ENCODE measurements around the gene HSD17B11. TPM values are rescaled to one million over a fixed set of nuclear protein-coding genes. Genes with fewer than 3 reads are reported as not detected.
"Not testable (repeated sequence)": the region's sequence is repeated elsewhere in the genome, so short reads cannot be mapped to it uniquely, and the experiment has no call there.

HSD17B11 gene
- total RNA-seq, 1 donor from 2014 or later: 27.0 TPM

DNA sequence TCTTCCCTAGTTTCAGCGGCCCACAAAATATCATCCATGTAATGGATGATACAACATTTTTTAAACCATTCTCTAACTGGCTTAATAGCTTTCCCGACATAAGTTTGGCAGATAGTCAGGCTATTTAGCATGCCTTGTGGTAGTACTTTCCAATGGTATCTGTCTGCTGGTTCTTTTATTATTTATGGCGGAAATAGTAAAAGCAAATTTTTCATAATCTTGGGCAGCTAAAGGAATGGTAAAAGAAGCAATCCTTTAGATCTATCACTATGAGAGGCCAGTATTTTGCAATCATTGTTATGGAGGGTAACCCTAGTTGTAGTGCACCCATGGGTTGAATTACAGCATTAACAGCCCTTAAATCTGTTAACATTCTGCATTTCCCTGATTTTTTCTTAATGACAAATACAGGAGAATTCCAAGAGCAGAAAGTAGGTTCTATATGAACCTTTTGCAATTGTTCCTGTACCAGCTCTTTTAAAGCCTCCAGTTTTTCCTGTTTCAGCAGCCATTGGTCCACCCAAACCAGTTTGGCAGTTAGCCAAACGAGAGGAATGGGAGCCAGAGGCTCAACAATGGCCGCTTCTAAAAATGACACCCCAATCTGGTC is 14.3 kb upstream of the HSD17B11 start:
- no peak for DNase-seq (ENCODE audit: low spot score)

DNA sequence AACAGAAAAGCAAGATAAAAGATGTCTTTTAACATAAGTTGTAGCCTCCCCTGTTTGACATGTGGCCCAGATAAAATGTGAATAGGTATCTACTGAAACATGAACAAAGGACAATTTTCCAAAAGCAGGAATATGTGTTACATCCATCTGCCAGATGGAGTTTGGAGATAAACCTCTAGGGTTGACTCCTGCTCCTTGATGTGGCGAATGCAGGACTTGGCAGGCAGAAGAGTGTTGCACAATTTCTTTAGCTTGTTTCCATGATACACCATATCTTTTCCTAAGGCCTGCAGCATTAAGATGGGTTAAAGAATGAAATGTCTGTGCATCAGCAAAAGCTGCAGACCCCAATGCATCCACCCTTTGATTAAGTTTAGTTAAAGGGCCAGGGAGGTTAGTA is 12.7 kb upstream of the HSD17B11 start:
- DNase-seq (ENCODE audit: low spot score): not testable (repeated sequence)

DNA sequence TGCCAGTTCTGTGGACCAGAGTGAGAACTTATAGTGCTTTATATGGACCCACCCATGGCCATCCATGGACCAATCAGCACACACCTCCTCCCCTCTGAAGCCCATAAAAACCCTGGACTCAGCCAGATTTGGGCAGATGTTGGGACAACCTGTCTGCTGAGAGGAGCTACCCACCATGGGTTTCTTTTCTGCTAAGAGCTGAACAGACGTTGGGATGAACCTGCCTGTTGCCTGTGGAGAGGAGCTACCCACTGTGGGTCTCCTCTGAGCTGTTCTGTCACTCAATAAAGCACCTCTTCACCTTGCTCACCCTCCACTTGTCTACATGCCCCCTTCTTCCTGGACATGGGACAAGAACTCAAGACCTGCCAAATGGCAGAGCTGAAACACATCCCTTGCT is 9.0 kb upstream of the HSD17B11 start:
- DNase-seq (ENCODE audit: low spot score): no peak

DNA sequence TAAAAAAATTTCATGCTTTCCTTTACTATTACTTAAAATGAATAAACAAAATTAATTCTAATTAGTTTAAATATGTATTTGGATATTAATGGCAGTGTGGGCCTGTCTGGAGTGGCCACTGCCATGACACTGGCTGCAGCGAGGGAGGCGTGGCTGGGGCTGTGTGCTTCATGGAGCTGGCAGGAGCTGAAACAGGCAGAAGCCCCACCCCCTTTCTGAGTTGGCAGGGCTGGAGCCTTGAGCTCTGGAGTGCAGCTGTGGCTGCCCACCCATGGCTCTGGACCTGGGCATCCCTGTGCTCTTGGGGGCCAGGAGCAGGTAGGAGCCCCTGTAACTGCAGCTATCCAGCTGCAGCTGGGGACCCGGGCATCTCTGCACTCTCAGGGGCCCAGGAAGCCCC is 8.2 kb upstream of the HSD17B11 start:
- no peak for DNase-seq (ENCODE audit: low spot score)

DNA sequence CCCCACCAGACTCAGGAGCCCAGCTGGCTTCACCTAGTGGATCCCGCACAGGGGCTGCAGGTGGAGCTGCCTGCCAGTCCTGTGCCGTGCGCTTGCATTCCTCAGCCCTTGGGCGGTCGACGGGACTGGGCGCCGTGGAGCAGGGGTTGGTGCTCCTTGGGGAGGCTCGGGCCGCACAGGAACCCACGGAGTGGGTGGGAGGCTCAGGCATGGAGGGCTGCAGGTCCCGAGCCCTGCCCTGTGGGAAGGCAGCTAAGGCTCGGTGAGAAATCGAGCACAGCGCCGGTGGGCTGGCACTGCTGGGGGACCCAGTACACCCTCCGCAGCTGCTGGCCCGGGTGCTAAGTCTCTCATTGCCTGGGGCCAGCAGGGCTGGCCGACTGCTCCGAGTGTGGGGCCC is 4.9 kb upstream of the HSD17B11 start:
- DNase-seq (ENCODE audit: low spot score): not testable (repeated sequence)

DNA sequence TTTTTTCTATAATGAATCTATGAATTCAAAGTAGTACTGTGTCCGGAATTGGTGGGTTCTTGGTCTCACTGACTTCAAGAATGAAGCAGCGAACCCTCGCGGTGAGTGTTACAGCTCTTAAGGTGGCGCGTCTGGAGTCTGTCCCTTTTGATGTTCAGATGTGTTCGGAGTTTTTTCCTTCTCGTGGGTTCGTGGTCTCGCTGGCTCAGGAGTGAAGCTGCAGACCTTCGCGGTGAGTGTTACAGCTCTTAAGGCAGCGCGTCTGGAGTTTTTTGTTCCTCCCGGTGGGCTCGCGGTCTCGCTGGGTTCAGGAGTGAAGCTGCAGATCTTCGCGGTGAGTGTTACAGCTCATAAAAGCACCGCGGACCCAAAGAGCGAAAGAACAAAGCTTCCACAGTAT is 4.1 kb upstream of the HSD17B11 start:
- DNase-seq (ENCODE audit: low spot score): not testable (repeated sequence)

DNA sequence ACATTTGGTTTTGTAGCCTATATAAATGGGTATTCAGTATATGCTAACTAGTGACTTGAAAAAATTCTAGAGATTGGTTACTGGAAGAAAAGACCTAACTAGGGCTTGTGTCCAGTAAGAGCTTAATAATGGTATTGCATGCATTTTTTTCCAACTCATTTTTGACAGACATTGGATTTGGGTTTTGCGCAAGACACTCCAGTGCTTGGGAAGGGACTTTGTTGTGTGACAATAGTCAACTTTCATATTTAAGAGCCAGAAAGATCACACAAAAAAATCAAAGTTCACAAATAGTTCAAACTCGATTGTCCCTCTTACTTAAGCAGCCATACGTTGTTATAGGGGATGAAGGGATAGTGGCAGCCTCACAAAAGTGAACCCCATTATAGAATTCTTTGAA is 1.2 kb upstream of the HSD17B11 start:
- DNase-seq (ENCODE audit: low spot score): no peak

DNA sequence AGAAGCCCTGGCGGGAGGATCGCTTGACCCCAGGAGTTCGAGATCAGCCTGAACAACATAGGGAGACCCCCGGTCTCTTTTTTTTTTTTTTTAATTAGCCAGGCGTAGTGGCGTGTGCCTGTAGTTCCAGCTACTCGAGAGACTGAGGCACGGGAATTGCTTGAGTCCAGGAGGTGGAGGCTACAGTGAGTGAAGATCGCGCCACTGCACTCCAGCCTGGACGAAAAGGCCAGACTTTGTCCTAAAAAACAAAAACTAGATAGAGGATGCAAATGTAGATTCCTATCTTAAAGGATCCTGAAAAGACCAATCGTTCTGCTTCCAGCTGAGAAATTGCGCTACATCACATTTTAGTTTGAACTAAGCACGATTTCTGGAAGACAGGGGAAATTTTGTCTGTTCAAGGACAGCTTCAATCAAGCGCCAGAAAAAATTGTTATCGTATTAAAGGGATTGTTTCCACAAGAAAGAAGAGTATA is 627 bp upstream of the HSD17B11 start:
- DNase-seq (ENCODE audit: low spot score): no peak

DNA sequence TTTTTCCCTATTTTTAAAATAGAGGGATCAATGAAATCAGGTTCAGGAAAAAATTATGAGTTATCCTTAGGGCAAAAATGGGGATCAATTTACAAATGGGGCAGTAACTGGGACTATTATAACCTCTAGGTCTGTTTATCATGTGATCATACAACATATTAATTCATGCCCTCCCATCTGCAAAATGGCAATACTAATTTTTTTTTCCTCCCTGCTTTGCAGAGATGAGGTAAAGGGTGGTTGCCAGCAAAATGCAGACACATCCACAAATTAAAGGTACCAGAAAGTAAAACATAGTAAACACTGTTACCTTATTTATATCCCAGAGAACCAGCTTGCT is 467 bp downstream of the HSD17B11 start:
- no peak for DNase-seq (ENCODE audit: low spot score)

DNA sequence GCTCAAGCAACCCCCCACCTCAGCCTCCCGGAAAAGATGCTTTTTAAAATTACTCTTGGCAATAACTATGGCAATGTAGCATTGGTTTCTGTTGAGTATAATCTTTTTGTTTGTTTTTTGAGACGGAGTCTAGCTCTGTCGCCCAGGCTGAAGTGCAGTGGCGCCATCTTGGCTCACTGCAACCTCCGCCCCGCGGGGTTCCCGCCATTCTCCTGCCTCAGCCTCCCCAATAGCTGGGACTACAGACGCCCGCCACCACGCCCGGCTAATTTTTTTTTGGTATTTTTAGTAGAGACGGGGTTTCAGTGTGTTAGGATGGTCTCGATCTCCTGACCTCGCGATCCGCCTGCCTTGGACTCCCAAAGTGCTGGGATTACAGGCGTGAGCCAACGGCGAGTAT is 933 bp downstream of the HSD17B11 start:
- DNase-seq (ENCODE audit: low spot score): not testable (repeated sequence)

DNA sequence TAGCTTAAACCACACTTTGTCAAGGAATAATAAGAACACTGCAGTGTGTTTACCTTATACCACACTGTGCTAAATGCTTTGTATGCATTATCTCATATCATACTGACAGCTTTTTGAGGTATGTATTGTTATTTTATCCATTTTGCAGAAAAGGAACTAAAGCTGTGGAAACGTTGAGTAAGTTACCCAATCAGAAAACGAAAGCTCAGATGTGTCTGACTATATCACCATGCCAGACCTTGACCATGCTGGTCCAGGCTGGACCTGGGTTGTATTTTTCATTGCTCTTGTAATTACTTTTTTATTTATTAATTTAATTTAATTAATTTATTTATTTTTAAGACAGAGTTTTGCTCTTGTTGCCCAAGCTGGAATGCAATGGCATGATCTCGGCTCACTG is 2.1 kb downstream of the HSD17B11 start:
- DNase-seq (ENCODE audit: low spot score): no peak

DNA sequence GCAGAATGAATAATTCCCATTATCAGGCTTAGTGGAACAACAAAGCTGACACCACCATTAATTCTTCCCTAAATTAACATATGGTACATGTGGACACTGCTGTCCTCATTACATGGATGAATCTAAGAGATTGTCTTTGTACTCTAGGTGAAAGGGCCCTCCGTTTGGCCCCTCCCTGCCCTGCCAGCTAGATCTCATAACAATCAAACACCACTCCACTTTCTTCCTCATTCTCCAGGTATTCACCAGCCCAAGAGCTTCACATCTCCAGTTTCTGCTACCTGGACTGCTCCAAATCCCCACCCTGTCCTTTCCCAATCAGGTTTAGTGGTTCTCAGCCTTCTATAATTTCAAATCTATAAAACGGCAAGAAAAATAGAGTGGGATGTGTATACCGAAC is 3.8 kb downstream of the HSD17B11 start:
- no peak for DNase-seq (ENCODE audit: low spot score)

DNA sequence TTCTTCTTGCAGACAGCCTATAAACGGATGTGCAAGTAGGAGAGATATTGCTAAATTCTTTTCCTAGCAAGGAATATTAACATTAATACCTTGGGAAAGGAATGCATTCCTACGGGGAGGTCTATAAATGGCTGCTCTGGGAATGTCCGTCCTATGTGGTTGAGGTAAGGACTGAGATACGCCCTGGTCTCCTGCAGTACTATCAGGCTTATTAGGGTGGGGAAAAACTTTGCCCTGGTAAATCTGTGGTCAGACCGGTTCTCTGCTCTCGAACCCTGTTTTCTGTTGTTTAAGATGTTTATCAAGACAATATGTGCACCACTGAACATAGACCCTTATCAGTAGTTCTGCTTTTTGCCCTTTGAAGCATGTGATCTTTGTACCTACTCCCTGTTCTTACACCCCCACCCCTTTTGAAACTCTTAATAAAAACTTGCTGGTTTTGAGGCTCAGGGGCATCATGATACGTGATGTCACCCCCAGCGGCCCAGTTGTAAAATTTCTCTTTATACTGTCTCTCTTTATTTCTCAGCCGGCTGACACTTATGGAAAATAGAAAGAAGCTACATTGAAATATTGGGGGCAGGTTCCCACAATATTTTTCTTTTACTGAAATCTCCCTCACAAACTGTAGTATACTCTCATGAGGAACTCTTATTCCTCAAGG is 6.4 kb downstream of the HSD17B11 start:
- DNase-seq (ENCODE audit: low spot score): not testable (repeated sequence)

DNA sequence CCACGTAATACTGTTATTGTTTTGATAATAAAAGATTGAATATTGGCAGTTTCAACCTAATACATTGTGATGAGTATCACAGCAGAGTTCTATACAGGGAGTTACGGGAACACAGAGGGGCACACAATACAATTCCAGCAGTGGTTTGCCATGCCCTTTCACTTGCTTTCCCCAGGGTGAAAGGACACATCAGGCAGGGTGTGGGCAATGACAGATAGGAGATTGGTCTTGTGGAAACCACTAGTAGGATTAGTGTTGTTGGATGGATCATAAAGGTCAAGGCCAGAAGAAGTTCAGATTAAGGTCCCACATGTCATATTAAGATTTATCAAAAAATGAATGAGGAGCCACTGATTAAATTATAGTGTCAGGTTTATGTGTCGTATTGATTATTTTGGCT is 8.1 kb downstream of the HSD17B11 start:
- DNase-seq (ENCODE audit: low spot score): no peak

DNA sequence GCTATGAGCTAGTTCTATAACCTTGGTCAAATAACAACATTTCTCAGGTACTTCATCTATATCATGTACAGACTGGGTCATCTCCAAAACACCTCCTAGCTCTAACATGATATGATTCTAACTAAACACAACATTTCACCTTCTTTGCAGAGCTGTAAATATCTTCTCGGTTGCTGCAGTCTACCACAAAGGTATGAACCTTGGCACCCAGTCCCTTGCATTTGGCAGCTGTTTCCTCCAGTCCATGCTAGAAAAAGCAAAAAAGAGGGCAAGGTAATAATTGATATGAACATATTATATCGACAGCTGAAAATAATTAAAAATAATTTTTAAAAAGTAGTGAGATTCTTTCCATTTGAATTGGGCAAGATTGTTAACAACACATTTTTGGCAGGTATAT is 8.9 kb downstream of the HSD17B11 start:
- DNase-seq (ENCODE audit: low spot score): no peak

DNA sequence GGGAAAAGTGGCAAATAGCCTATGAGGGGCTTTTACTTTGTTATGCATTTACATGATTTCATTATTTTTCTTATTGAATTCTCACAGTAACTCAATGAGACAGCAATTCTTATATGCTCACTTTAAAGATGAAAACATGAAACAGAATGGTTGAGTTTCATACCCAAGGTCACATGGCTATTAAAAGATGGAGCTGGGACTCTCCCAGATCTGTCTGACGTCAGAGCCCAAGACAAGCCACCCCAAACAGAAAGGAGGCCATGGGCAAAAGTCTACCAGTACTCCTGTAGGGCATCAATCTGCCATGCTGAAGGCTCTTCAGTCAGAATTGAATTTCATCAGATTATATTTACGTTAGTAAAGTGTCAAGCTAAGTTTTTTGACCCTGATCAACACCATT is 13.2 kb downstream of the HSD17B11 start:
- no peak for DNase-seq (ENCODE audit: low spot score)

DNA sequence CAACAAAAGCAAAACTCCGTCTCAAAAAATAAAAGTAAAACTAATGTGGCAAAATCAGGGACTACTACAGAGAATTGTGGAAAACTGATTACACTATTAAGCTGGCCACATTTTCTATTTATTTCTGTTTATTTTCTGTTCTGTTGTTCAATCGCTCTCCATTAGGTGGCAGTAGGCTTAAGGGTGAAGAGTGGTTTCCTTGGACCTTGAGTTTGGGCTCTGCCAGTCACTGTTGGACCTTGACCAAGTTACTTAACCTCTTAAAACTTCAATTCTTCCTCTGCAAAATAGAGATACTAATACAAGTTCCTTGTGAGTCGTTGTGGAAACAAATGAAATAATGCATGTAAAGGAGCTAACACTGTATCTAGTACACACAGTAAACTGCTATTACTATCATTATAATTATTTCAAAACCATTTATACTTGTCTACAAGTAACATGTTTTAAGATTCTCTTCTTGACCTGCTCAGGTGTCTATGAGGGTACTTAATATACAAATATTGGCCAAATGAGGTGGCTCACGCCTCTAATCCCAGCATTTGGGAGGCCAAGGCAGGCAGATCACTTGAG is 15.2 kb downstream of the HSD17B11 start:
- DNase-seq (ENCODE audit: low spot score): no peak

DNA sequence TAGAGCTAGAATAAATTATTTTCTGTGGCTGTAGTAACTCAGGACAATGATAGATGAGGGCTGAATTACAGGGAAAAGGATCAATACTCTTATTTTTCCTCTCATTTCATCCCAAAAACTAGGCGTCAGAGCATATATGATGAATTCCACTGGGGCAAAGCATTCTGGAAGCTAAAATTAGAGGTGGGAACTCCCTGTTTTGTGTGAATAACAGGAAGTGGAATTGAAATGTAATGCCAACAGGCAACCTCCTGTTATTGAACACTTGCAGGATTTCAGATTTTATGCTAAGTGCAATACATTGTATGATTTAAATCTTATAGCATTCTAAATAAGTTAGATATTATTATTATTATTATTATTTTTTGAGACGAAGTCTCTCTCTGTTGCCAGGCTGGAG is 20.9 kb downstream of the HSD17B11 start:
- no peak for DNase-seq (ENCODE audit: low spot score)

DNA sequence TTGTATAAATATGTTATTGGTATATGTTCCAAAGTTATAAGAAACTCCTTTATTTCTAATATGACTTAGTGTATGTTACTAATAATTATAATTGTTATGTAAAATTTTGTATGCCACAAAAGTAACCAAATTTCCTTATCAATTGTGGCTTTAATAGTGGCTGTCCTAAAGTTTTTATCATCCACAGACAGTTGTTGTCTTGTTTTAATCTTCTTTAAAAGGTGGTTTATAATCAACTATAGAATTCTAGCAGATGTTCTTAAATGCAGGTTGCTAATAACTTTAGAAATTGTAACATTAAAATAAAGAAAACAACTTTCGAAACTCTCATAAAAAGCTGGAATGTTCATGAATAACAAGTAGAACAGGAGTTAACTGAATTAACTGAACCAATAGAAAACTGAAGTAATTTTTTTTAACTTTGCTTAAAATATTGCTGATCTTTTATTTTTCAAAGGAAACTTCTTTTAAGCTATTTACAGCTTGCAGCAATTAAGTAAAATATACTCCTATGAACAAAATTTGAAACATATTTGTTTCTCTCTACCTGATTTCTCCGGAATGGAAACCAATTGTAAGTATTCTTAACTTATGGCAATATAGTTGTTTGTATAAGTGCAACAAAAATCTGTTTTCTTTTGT is 24.3 kb downstream of the HSD17B11 start:
- DNase-seq (ENCODE audit: low spot score): no peak

DNA sequence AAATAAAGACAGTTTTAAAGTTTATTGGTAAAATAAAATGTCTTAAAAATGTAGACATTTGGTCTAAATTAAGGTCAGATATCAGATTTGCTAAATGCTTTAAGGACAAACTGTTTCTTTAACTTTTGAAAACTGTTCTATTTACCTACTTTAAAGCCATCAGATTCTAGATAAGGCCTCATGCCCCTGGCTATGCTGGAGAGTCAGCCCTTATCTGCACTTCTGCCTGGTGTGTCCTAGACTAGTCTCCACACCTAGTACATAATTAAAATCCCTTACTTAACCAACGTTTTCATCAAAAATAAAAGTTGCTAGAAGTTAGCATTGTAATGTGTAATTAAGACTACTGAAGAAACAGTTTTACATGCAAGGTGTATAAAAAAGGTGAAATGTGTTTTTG is 25.6 kb downstream of the HSD17B11 start:
- DNase-seq (ENCODE audit: low spot score): no peak

DNA sequence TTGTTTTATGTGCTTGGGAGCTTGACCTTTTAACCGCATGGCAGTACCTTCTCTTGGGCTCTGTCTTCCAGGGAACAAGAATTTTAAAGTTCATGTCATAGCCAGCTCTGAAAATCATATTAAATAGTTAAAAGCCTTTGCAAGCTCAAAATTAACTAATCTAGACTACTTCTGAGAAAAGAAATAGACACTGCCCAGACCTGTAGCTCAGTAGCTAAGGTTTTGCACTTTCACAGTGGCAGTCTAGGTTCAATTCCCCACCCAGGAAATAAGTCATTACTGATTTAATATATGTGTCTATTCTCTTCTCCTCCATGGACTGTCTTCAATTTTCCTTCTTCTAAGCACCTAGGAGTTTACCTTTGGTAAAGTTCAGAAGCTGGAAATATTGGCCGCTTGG is 27.4 kb downstream of the HSD17B11 start:
- DNase-seq (ENCODE audit: low spot score): no peak

DNA sequence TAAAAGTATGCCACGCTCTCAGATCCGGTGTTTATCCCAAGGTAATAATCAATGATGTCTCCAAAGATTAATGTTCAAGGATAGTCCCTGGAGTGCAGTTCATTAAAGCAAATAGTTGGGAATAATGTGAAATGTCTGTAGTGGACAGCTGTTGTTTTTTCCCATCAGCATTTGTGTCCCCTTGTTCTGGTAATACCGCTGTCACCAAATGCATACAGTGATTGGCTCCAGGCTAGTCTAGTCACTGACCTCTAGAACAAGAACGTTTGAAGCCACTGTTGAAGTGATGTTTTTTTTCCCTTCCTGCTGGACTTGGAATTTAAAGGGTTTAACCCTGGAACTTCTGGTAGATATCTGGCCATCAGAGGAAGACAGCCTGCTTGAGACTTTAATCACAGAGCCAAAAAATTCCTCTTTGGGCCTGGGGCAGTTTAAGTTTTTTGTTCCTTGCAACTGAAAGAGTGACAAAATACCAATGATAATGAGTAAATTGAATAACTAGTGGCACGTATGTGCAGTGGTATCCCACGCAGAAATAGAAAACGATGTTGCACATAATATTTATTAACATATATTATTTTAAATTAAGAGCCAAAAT is 30.6 kb downstream of the HSD17B11 start:
- DNase-seq (ENCODE audit: low spot score): no peak

DNA sequence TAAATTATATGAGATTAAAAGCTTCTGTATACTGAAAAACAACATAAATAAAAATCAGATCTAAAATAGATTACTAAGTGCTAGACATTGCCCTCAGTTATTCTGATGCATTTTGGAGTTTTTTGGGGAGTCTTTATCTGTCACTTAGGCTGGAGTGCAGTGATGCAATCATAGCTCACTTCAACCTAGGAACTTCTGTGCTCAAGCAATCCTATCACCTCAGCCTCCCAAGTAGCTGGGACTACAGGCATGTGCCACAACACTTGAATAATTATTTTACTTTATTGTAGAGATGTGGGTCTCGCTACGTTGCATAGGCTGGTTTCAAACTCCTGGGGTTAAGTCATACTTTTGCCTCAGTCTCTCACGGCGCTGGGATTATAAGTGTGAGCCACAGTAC is 31.7 kb downstream of the HSD17B11 start:
- no peak for DNase-seq (ENCODE audit: low spot score)

Measured in ureter (tissue), 1 donor.